Stimulated activated CD8-positive, alpha-beta memory T cell treated with anti-CD3 and anti-CD28 coated beads, Interleukin-7, amount 100 ng/mL, for 1 hour (primary cell): ENCODE results near the gene TSHR.
"Not testable (repeated sequence)": the region's sequence is repeated elsewhere in the genome, so short reads cannot be mapped to it uniquely, and the experiment has no call there.

ENCODE experiments used
- DNase-seq, 2 donors: peaks; one replicate each; pipeline ENCODE4 v3.0.0-alpha.2; 2020; ENCODE audit warnings: low read depth in 2 of 2

TSHR gene

GRCh38 chr14:80955416-80955941 is at the start of gene TSHR:
TSS of gene TSHR (plus strand) at chr14:80955621. CDS start at chr14:80955681, 60 bp downstream.
- no peak for DNase-seq

GRCh38 chr14:80906336-80906735 is 49.1 kb upstream of the TSHR start:
- DNase-seq, result no peak

- DNase-seq, result no peak
Observed at GRCh38 chr14:80906946-80907345, 48.5 kb upstream of the TSHR start.

- not testable (repeated sequence) for DNase-seq
Observed at GRCh38 chr14:80912013-80912412, 43.4 kb upstream of the TSHR start.

GRCh38 chr14:80919622-80920021 is 35.8 kb upstream of the TSHR start:
- DNase-seq, result no peak

- DNase-seq, result no peak
Observed at GRCh38 chr14:80923368-80923767, 32.1 kb upstream of the TSHR start.

- DNase-seq, result no peak
Observed at GRCh38 chr14:80924365-80925103, 30.9 kb upstream of the TSHR start.

- DNase-seq, result no peak
Observed at GRCh38 chr14:80926397-80927082, 28.9 kb upstream of the TSHR start.

GRCh38 chr14:80927083-80927989 is 28.1 kb upstream of the TSHR start:
- no peak for DNase-seq

GRCh38 chr14:80930095-80930494 is 25.3 kb upstream of the TSHR start:
- DNase-seq, result no peak

GRCh38 chr14:80930836-80931389 is 24.5 kb upstream of the TSHR start:
- no peak for DNase-seq

- DNase-seq, result no peak
Observed at GRCh38 chr14:80933282-80933681, 22.1 kb upstream of the TSHR start.

- DNase-seq, result no peak
Observed at GRCh38 chr14:80933686-80934085, 21.7 kb upstream of the TSHR start.

- no peak for DNase-seq
Observed at GRCh38 chr14:80940146-80940545, 15.3 kb upstream of the TSHR start.

- DNase-seq, result peak; percentile 59 to 66
Observed at GRCh38 chr14:80941241-80942185, 13.9 kb upstream of the TSHR start, which contains the start of gene CEP128. TSS of gene CEP128 (minus strand) at chr14:80941738.

- DNase-seq, result no peak
Observed at GRCh38 chr14:80942191-80942600, 13.2 kb upstream of the TSHR start.

GRCh38 chr14:80944861-80945617 is 10.4 kb upstream of the TSHR start:
- DNase-seq, result no peak

GRCh38 chr14:80946187-80946586 is 9.2 kb upstream of the TSHR start:
- no peak for DNase-seq

GRCh38 chr14:80946797-80947196 is 8.6 kb upstream of the TSHR start:
- DNase-seq, result no peak

GRCh38 chr14:80948291-80948690 is 7.1 kb upstream of the TSHR start:
- DNase-seq, result no peak
